Fibroblast of upper back skin (primary cell): ENCODE data around the gene GAPDHS.

Experiments
- DNase-seq: peaks from one replicate; pipeline ENCODE4 v3.0.0-alpha.2; 2013

Gene GAPDHS

DNA sequence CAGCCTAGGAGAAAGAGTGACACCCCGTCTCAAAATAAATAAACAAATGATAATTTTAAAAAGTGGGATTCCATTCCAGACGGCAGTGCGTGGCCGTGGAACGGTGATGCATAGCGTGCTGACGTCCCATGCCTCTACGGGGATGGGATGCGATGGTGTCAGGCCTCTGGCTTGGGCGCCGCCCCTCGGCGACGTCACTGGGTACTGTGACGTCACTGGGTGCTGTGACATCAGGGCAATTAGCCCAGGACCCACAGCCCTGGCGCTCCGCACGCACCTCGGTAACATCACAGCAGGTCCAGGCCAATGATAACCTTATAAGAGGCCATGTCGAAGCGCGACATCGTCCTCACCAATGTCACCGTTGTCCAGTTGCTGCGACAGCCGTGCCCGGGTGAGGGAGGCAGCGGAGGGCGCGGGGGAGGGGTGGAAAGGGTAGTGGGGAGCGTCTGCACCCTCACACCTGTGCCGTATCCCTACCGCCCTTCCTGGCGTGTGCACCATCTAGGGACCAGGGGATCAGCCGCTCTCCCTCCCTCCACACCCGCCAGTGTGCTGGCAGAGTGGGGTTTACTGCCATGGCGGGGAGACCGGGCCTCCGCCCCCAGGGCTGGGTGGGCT, at the start of gene GAPDHS:
Gene GAPDHS (plus strand): TSS at position 256 of the 621 bp plus-strand sequence. CDS start 72 bp downstream, at position 328.
- DNase-seq = no peak

DNA sequence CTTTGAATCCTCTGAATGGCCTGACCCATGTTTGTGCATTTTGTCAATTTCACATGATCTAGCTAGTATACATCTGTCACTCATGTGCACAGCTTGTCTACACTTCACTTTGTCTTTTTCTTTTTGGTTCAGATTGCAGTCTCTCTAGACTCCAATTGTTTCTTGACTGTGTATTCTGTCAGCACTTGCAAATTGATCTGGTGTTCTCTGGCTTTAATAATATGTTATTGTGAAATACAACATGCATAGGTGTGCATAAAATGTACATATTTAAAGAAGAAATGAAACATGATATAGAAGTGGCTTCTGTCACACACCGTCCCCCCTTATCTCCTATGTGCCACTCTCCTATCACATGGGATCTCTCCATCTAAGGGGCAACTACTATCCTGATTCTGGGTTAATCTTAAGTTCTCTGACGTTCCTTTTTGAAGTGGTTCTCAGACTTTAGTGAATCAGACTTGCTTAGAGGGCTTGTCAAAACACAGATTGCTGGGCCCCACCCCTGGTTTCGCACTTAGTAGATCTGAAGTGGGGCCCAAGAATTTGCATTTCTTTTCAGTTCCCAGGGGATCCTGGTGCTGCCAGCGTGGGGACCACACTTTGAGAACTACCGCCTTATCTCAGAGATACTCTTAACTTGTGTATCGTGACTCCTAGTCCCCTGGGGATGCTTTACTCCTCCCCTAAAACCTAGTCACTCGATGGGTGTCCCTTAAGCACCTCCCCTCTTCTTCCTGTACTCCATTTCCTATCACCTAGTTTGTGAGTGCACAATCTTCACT, 48.8 kb upstream of the GAPDHS start:
- DNase-seq = no peak

- DNase-seq = no peak
Observed at GRCh38 chr19:35486268-35486708, 47.0 kb upstream of the GAPDHS start.

DNA sequence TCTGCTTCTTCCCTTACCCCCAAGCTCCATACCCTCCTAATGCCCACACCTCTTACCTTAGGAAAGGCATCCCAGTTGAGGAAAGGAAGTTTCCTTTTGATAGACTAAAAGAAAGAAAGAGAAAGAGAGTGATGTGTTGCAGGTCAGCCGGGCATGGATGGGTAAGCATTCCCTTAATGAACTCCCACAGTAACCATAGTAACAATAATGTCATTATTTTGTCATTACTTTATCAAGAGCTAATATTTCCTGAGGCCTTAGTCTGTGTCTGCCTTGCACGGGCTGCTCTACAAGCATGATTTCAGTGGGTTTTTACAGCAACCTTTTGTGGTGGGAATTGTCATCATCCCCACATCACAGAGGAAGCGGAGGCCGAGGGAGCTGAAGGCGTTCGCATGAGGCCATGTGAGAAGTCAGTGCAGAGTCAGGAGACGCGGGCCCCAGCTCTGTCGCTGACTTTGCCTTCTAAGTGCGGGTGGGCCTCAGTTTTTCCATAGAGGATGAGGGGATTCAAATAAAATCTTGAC, 45.5 kb upstream of the GAPDHS start:
- DNase-seq = no peak

DNA sequence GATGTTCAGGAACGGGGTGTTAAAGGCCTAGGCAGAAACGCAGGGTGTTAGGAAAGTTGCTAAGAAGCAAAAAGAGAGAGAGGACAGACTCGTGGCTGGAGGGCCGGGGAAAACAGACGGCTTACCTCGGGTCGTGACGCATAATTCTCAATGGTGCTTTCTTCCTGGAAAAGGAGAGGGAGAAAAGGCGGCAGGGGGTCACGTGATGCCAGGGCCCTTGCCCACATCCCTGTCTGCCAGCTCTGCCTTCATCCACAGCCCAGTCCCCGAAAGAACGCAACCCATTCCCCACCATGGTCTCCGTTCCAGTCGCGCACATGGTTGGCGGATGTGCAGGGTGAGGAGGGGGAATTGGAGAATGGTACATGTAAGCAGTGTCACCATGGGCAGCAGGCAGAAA, 44.6 kb upstream of the GAPDHS start:
- no peak for DNase-seq

DNA sequence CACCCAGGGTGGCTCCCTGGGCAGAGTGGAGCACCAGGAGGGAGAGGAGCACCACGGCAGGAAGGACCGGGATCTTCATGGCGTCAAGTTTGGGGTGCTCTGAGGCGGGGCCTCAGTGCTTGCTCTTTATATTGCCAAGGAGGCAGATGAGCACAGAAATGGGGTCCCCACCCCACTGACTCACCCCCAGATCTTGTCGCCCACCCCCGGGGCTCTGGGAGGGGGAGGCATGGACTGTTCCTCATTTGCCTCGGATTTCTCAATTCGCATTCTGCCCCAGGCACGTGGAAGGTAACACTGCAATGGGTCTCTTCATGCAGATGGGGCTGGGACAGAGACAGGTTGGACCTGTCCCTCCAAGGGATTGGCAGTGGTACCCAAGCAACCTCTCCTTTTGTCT, 42.9 kb upstream of the GAPDHS start, which contains the start of gene KRTDAP:
Gene KRTDAP (minus strand): TSS at position 101 of the 400 bp plus-strand sequence. CDS start 22 bp downstream, at position 79.
- DNase-seq = no peak

- DNase-seq = no peak
Observed at GRCh38 chr19:35491836-35492360, 41.4 kb upstream of the GAPDHS start.

DNA sequence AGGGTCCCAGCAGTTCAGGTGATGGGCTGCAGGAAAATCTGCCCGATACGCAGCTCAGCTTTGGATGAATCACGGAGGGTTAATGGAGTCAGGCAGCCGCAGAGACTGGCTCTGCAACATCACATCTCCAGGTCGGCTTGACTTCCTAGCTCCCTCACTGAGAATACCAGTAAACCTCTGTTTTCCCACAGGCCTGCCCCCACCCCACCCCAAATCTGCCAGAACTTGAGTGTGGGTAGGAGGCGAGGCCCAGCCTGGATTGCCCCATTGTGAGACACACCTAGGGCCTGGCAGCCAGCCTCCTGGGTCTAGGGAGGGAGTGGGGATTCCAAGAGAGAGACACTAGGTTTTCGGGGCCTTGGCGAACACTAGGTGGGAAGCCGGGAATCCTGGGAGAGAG, 39.3 kb upstream of the GAPDHS start:
- DNase-seq = no peak

- DNase-seq = peak; percentile 57
Observed at GRCh38 chr19:35495107-35496064, 37.9 kb upstream of the GAPDHS start.

- DNase-seq = no peak
Observed at GRCh38 chr19:35497406-35497805, 35.9 kb upstream of the GAPDHS start.

- no peak for DNase-seq
Observed at GRCh38 chr19:35498220-35498619, 35.0 kb upstream of the GAPDHS start.

- no peak for DNase-seq
Observed at GRCh38 chr19:35498984-35499527, 34.2 kb upstream of the GAPDHS start.

DNA sequence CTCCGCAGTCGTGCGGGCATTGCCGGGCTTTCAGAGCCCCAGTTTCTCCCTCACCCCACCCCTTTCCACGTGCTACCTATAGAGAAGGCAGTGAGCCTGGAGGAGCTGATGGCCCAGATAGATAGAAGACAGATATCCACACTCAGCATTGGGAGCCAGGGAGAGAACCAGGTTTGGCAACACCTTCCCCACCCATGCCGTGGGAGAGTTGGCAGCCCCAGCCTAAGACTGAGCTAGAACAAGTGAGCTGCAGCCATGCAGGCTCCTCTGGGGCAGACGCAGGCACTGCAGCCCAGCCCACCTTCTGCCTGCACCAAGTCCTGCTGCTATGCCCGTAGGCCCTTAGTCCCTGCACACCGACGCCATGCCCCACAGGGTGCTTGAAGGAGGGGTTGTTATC, 32.6 kb upstream of the GAPDHS start:
- DNase-seq = no peak

- DNase-seq = peak; percentile 16
Observed at GRCh38 chr19:35501684-35502083, 31.6 kb upstream of the GAPDHS start.

DNA sequence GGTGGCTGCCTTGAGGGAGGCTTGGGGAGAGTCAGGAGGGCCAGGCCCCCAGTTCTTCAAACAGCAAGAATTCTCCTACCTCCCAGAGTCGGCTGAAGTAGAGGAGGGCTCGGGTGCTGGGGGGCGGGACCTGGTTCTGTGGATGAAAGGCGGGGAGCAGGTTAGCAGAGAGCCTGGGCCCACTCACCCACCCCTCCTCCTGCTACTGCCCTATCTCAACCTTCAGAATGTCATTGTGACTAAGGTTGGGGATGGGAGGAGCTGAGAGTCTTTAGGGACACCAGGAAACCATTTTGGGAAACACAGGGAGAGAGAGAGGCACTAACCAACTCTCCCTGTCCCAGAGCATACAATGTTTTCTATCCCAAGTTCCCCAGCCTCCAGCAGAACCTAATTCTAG, 30.5 kb upstream of the GAPDHS start:
- no peak for DNase-seq

DNA sequence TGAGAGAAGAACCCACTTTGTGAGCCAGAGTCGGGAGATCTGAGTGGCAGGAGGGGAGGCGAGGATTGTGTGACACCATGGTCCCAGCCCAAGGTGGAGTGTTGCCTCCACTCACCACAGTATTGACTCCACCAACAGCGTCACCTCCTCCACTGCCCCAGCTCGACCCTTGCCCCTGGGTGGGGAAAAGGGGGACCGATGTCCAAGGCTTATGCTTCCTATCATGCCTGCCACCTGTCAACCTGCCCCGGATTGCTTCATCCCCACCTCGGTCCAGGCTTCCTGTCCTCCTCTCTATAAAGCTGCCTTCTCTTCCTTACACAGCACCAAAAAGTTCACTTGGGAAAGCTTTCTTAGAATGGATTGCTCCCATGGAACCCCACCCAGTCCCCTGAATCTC, 27.2 kb upstream of the GAPDHS start:
- DNase-seq = no peak

DNA sequence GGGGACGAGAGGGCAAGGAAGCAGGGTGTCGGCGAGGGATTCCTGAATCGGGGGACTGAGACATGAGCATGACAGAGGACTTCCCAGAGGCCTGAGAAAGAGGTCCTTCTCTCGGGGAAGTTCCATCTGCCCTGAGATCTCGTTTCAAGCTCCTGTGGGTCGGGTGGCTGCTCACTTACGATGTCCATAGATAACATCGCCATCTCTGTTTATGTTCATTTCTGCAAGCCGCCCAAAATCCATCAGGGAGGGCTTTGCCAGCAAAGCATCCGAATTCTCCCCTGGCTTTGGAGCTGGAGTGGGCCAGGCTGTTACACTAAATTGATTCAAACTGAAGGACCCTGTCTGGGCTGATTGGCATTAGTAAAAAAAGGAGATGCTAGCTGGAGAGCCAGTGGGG, 25.7 kb upstream of the GAPDHS start:
- DNase-seq = no peak

GRCh38 chr19:35508129-35508528, 25.1 kb upstream of the GAPDHS start:
- DNase-seq = no peak

DNA sequence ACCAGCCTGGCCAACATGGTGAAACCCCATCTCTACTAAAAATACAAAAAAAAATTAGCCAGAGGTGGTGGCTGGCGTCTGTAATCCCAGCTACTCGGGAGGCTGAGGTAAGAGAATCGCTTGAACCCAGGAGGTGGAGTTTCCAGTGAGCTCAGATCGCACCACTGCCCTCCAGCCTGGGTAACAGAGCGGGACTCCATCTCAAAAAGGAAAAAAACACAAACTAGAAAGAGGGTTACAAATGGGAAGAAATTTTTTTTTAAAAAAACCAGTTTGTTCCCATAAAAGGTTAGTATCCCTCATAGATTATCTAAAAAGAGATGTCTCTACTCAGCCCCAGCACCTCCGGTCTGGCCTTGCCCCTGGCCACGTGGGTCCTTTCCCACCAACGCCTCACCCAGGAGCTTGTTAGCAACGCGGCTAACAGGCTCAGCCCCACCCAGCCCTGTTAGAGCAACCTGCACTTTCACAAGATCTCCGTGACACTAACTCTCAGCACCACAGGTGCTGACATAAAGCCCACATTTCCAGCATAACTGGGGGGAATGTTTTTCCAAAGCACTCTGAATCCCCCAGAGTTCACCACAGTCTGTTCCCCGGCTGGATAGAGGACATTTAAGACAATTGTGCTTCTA, 24.1 kb upstream of the GAPDHS start:
- no peak for DNase-seq

GRCh38 chr19:35509861-35510625, 23.2 kb upstream of the GAPDHS start:
- DNase-seq = peak; percentile 38

GRCh38 chr19:35510626-35510964, 22.7 kb upstream of the GAPDHS start:
- no peak for DNase-seq
